HG03432 (cell line): ENCODE data around the gene ACTL6B.
"Not testable (repeated sequence)": the region's sequence is repeated elsewhere in the genome, so short reads cannot be mapped to it uniquely, and the experiment has no call there.

Experiments used
- ATAC-seq: cut with Tn5 transposase; IDR thresholded peaks from one replicate; pipeline ENCODE4 v1.9.1; 2021; ENCODE audit warnings: mild to moderate bottlenecking, moderate library complexity; ENCODE audit not compliant: unreplicated experiment

ACTL6B gene

DNA sequence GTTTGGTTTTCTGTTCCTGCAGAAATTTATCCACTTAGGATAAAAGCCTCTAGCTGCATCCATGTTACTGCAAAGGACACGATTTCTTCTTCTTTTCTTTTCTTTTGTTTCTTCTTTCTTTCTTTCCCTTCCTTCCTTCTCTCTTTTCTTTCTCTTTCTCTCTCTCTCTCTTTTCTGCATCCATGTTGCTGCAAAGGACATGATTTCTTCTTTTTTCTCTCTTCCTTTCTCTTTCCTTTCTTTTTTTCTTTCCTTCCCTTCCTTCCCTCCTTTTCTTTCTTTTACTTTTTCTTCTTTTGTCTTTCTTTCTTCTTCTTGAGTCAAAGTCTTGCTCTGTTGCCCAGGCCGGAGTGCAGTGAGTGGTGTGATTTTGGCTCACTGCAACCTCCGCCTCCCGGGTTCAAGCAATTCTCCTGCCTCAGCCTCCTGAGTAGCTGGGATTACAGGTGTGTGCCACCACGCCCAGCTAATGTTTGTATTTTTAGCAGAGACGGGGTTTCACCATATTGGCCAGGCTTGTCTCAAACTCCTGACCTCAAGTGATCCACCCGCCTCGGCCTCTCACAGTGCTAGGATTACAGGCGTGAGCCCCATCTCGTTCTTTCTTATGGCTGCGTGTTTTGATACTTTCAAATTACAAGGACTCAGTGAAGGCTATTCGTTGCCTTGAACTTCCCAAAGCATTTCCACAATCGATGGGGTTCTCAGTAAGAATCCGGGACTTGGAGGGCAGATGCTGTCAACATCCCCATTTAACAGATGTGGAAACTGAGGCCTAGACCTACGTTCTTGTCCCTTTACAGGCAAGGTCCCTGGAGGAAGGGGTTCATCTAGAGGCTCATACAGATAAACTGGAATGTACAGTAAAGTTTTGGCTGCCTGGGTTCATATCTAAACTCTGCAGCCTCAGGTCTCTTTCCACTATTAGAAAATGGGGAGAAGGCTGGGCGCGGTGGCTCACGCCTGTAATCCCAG is 15.4 kb upstream of the ACTL6B start:
- ATAC-seq = no peak

DNA sequence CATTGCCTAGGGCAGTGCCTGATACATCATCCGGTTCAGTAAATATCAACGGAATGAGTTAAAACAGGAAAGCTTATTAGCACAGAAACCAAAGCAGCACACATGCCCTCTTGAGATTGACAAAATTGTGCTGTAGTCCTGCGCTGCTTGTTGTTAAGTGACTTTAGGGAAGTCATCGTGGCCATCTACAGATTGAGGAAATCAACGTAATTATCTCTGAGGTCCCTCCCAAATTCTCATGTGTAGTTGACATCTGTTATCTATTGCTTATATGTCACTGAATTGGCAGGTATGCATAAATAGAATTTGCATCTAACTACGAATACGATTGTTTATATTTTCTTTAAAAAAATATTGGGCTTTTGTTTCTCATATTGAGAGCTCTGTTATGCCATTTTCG is 13.8 kb upstream of the ACTL6B start:
- ATAC-seq = no peak

DNA sequence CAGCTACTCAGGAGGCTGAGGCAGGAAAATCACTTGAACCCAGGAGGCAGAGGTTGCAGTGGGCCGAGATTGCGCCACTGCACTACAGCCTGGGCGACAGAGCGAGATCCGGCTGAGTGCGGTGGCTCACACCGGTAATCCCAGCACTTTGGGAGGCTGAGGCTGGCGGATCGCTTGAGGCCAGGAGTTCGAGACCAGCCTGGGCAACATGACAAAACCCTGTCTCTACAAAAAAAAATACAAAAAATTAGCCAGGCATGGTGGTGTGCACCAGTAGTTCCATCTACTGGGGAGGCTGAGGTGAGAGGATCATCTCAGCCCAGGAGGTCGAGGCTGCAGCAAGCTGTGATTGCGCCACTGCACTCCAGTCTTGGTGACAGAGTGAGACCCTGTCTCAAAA is 12.9 kb upstream of the ACTL6B start:
- not testable (repeated sequence) for ATAC-seq

DNA sequence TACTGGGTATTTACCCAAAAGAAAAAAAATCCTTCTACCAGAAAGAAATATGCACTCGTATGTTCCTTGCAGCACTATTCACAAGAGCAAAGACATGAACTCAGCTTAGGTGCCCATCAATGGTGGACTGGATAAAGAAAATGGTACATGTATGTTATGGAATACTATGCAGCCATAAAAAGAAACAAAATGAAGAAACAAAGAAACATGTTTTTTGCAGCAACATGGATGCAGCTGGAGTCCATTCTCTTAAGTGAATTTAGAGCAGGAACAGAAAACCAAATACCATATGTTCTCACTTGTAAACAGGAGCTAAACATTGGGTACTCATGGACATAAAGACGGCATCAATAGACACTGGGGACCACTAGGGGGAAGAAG is 11.8 kb upstream of the ACTL6B start:
- ATAC-seq = no peak

DNA sequence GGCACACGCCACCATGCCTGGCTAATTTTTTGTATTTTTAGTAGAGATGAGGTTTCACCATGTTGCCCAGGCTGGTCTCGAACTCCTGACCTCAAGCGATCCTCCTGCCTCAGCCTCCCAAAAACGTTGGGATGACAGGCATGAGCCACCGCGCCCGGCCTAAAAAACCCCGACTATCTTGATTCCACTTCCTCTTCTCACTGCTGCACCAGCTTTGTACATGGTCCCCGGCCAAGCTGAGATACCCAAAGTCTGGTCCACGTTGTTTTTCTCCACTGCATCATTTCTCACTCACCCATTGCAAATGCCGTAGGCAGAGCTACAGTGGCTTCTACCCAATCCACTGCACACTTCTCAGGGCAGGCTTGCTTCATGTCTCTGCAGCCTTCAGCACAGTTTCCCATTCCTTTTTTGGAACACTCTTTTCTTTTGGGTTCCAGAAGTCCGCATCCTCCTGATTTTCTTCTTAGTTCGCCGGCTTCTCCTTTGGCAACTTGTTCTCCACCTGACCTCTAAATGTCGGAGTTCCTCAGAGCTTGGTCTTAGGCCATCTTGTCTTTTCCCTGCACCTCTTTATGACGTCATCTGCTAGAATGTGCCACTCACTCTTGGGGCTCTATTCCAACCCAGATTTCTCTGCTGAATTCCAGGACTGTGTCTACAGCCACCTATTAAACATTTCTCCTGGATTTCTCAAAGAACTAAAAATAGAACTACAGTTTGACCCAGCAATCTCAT is 11.3 kb upstream of the ACTL6B start:
- no peak for ATAC-seq

DNA sequence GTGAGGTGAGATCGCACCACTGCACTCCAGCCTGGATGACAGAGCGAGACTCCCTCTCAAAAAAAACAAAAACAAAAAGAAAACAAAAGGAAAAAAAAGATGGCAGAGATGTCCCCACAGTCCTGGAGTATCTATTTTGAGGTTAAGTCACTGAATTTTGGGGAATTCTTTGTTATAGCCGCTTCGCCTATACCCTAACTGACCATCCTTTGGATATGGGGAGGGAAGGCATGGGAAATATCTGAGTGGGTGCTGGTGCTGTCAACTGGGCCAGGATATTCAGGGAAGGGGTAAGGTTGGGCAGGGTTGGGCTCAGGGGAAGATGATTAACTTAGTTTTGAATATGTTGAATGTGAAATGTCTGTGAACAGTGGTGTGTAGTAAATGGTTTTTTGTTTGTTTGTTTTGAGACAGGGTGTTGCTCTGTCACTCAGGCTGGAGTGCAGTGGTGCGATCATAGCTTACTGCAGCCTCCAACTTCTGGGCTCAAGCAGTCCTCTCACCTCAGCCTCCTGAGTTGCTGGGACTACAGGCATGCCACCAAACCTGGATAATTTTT is 9.0 kb upstream of the ACTL6B start:
- ATAC-seq = no peak

DNA sequence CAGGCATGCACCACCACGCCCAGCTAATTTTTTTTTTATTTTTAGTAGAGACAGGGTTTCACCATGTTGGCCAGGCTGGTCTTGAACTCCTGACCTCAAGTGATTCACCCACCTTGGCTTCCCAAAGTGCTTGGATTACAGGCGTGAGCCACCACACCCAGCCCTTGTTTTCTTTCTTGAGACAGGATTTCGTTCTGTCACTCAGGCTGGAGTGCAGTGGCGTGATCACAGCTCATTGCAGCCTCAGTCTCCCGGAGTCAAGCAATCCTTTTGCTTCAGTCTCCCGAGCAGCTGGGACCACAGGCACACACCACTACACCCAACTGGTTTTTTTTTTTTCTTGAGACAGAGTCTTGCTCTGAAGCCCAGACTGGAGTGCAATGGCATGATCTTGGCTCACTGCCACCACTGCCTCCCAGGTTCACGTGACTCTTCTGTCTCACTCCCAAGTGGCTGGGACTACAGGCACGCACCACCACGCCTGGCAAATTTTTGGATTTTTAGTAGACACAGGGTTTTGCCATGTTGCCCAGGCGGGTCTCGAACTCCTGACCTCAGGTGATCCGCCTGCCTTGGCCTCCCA is 6.0 kb upstream of the ACTL6B start:
- ATAC-seq = not testable (repeated sequence)

DNA sequence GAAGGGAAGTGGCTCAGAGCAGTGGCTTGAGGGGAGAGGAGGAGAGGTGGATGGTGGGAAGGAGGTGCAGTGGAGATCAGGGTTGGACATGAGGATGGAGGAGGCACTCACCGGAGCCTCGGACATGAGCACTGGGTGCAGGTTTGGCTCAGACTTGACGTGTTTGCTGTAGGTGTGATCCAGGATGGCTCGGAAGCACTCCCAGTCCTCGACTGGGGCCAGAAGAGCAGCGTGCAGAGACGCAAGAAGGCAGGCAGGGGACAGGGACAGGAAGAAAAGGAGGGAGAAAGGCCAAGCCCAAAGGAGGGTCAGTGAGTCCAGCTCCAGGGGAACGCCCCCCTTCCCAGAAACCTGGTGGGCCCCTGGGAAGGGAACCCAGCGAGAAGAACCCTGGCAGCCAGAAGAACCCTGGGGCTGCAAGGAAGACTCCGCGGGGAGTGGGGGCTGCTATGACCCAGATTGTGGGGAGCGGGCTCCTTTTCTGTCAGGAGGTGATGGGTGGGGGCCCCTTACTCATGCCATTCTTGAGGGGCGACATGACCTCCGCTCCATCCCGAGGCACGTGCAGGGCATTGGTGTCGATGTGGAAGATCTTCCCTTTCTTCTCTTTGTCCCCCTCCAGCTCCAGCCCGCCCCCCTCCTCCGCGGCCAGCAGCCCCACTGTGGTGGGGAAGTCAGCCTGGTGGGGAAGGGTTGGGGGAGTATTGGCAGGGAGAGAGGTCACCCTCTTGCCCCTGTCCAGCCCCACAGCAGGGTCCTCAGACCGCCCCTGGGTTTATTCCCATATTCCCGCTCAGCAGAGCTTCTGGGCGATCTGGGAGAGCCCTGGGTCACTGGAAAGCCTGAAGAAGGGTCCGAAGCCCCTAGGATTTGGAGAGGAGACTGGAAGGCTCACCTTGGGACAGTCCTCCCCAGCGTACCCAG is 1.1 kb downstream of the ACTL6B start:
- ATAC-seq = no peak

DNA sequence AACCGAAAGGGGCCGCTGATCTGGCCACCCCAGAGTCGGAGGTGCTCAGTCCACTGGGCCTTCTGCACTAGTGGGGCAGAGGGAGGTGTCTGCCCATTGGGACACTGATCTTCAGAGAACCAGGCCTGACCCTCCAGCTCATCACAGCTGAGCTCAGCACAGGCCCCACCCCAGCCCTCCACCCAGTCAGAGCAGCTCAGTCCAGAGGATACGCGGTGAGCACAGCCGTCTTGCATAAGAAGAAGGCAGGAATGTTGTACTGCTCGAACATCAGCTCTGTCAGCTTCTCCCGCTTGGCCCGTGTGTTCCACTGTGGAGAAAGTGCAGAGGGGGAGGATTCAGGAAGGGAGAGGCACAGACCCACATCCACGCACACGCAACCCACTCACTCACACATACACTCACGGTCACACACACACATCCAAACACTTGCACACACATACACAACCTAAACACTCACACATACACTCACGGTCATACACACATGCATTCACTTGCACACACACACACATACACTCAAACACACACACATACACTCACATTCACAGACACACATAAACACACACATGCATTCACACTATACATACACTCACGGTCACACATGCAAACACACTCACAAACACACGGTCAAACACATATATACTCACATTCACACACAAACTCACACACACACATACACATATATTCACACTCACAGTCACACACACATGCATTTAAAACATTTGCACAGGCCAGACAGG is 6.3 kb downstream of the ACTL6B start:
- ATAC-seq = no peak

DNA sequence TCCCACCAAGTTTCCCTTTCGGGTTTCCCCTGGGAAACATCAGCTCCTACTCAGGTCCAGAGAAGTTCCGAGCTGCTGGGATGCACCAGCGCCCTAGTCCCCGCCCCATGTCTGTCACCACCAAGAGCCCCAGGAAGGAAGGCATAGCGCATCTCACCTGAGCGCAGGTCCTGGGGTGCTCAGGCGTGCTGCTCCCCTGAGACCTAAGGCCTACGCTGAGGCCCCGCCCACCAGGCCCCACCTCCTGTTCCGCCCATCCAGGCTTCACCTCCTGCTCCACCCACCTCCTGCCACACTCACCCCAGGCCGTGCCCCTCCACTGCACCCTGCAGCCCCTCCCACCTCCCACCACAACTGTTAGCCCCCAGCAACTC is 13.7 kb downstream of the ACTL6B start:
- ATAC-seq = no peak

DNA sequence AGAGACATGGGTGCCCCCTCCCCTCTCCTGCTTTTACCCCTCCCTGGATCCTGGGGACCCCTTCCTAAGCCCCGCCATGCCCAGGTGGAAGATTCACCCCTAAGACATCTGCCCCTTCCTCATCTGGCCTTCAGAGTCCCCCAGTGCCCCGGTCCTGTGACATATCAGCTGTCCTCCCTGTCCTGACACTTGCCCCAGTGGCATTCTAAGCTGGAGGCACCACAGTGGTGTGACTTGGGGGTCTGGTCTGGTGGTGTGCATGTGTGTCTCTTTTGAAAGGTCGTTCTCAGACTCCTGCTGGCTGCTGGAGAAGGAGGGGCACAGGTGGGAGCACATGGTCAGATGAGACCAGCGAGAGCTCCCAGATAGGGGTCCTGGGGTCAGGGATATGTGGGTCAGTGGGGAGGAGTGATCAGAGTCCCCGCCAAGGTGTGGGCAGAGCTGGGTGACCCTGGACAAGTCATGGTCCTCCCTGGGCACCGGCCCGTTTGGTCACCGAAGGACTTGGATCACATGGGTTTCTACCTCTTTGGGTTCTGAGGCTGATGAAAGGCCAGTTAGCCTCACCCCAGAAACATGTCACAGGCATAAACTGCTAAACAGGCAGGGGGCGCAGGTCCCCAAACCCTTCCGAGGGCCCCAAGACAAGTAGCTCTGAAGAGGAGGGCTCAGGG is 14.3 kb downstream of the ACTL6B start:
- ATAC-seq = no peak

DNA sequence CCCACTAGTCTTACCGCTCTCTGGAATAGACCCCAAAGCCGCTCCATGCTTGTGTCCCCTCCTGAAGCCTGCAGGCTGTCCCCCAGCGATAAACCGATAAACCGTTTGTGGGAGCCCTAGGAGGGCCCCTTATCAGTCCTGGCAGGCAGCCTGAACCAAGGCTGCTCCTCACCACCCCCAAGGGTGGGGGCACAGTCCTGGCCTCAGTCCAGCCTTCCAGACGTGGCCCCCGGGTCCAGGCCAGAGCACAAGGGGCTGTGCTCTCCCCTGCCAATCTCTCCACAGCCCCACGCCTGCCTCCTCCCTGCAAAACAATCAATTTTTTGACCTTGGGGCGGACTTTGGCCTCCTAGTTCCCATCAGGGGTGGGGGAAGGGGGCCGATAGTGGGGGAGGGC is 14.8 kb downstream of the ACTL6B start, which contains the start of gene TFR2:
TSS of gene TFR2 (minus strand) at position 90 of the 397 bp plus-strand sequence. CDS start at position 47, 43 bp downstream.
- ATAC-seq = no peak

DNA sequence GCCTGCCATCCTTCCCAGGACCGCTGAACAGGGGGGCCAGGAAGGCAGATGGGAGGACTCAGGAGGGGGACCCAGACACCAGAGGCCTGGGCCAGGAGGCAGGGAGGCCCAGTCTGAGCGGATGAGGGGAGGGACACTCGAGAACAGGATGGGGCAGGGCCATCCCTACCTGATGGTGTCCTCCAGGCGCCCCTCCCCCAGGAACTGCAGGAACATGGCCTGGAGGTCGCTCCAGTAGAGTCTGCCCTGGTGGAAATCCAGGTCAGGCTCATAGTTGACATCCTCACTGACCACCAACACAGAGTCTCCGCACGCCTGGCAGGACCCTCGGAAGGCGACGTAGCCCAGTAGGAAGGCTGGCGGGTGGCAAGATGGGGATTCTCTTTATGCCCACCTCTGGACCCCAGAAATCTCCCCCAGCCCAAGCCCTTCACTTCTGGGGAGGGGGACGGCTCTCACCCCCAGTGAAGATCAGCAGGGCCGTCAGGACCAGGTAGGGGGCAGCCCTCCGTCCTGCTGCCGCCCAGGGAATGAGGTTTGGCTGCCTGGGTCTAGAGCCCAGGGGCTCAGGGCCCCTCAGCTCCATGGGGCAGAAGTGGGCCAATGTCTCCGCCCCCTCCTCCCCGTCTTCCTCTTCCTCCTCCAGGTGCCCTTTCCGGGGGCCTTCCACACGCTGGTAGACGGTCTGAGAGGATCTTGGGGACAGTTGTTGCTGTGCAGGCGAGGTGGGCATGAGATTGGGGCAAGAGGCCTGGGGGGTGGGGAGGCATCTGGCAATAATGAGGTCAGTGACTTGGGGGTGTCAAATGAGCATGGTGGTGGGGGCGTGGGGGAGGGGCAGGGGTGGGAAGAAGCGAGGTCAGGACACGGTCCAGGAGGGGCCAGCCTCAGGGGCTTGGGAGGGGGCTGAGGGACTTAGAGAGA is 15.5 kb downstream of the ACTL6B start:
- ATAC-seq = no peak

DNA sequence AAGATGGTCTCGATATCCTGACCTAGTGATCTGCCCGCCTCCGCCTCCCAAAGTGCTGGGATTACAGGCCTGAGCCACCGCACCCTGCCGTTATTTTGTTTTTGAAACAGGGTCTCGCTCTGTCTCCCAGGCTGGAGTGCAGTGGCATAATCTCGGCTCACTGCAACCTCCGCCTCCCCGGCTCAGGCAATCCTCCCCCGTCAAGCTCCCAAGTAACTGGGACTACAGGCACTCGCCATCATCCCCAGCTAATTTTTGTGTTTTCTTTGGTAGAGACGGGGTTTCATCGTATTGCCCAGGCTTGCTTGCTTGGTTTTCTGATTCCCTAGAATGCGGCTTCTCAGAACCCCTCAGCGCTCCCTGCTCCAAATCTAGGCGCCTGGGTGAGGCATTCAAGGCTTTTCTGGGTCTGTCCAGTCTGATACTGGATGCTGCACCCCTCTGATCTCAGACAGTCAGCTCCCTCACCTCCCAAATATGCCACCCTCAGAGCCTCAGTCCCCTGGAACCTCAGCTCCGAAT is 16.2 kb downstream of the ACTL6B start:
- no peak for ATAC-seq

DNA sequence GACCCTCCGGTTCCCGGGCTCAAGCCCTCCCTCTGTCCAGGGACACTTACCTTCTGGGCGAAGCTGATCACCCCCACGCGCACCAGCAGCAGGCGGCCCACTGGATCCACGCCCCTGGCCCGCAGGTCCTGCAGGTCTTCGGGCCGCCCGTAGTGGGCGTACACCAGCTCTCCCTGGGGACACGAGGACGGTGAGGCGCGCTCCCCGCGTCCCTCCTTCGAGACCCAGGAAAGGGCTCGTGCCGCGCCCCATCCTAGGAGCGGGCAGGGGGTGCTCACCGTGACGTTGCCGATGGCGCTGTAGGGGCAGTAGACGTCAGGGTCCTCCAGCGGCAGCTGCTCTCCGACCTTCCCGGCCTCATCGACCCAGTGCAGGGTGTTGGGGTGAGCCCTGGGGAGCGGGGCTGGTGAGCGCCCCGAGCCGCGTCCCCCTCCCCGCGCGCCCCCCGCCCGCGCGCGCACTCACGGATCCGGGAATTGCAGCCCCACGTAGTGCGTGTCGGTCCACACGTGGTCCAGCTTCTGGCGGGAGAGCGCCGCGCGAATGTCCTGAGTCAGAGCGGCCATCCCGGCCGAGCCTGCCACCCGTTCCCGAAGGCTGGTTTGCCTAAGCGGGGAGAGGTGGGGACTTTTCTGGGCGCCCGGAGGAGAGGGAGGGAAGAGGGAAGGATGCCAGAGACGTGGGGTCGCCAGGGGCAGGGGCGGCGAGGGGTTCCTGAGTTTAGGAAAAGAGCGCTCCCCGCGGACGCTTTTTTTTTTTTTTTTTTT is 23.1 kb downstream of the ACTL6B start:
- ATAC-seq = peak; percentile 61

DNA sequence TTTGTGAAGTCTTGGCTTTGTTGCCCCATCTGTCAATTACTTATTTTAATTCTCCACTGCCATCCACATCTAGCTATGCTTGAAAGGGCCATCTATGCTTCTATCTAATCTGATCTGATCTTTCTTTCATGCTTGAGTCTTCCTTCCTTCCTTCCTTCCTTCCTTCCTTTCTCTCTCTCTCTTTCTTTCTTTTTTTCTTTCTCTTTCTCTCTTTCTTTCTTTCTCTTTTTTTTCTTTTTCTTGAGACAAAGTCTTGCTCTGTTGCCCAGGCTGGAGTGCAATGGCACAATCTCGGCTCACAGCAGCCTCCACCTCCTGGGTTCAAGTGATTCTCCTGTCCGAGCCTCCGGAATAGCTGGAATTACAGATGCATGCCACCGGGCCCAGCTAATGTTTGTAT is 26.2 kb downstream of the ACTL6B start:
- no peak for ATAC-seq

DNA sequence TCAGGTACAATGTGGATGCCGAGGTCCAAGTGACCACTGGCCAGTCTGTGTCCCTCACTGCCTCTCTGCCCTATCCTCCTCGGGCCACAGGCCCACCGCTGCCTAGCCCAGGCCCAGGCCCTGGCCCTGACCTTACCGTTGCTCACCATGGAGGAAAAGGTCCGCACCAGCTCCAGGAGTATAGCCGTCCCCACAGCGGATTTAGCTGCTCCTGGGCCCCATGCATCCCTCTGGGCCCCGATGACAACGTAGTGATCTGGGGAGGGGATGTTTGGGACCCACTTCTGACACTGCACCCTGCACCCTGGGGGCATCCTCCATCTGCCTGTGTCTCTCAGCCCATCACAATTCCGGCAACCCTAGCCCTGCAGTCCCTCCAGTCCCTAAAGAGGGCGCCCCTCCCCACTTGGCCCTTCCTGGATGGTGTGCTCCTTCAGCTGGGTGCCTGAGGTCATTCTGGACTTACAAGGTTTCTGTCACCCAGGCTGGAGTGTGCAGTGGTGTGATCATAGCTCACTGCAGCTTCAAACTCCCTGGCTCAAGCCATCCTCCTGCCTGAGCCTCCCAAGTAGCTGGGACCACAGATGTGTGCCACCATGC is 27.0 kb downstream of the ACTL6B start:
- ATAC-seq = no peak
